Kidney (tissue), 14 donors: ENCODE data around the gene FAM181A. TPM values are rescaled to one million over a fixed set of nuclear protein-coding genes. Genes with fewer than 3 reads are reported as not detected.

Experiments used
- DNase-seq, 5 donors: peaks; one replicate each; pipeline ENCODE4 v3.0.0-alpha.2; 2013 to 2020
- FAIRE-seq: peaks from 2 replicates; lab custom pipeline; 2012; peaks lifted over from hg19 to GRCh38; lab: Jason Lieb, UNC
- H3K27ac ChIP-seq, 2 donors: one replicate each; pipeline ENCODE4 v1.7.0; 2013; ENCODE audit warnings: low read depth in 2 of 2, low read length in 2 of 2, inconsistent platforms in 1 of 2
- H3K27me3 ChIP-seq: one replicate; pipeline ENCODE4 v1.7.1; 2013; ENCODE audit warnings: low read length, inconsistent platforms; ENCODE audit not compliant: control insufficient read depth, insufficient read depth
- H3K36me3 ChIP-seq, 3 donors: one replicate each; pipeline versions ENCODE4 v1.7.0 to v1.7.1; 2013; ENCODE audit warnings: low read length in 3 of 3, control low read depth in 1 of 3, inconsistent platforms in 1 of 3; ENCODE audit not compliant: insufficient read depth in 3 of 3, control insufficient read depth in 2 of 3
- H3K4me1 ChIP-seq, 3 donors: one replicate each; pipeline versions ENCODE4 v1.7.0 to v1.7.1; 2013; ENCODE audit warnings: low read length in 3 of 3, inconsistent platforms in 1 of 3, low read depth in 1 of 3; ENCODE audit not compliant: control insufficient read depth in 2 of 3, insufficient read depth in 2 of 3
- H3K4me3 ChIP-seq, 3 donors: one replicate each; pipeline versions ENCODE4 v1.7.0 to v1.8.1; 2013; ENCODE audit warnings: low read length in 3 of 3, control low read depth in 1 of 3, inconsistent platforms in 1 of 3
- H3K9ac ChIP-seq, 3 donors: one replicate each; pipeline versions ENCODE4 v1.7.0 to v1.7.1; 2013; ENCODE audit warnings: low read length in 3 of 3, control low read depth in 1 of 3, inconsistent platforms in 1 of 3
- H3K9me3 ChIP-seq, 3 donors: one replicate each; pipeline versions ENCODE4 v1.7.0 to v1.7.1; 2013; ENCODE audit warnings: low read length in 3 of 3, control low read depth in 1 of 3, inconsistent platforms in 1 of 3; ENCODE audit not compliant: control insufficient read depth in 2 of 3, insufficient read depth in 1 of 3
- CTCF ChIP-seq: IDR thresholded peaks from 3 replicates; pipeline ENCODE4 v1.5.1; 2012; ENCODE audit warnings: mild to moderate bottlenecking, moderate library complexity, borderline replicate concordance; ENCODE audit not compliant: insufficient read depth; ENCODE audit errors: extremely low read depth
- intact Hi-C: fragments of 100-400 bp; cut with DNase I; formaldehyde crosslinking; loops from one replicate; pipeline ENCODE4 v1.11.1; 2022
- polyA plus RNA-seq: library from polyadenylated mRNA; stranded (reverse); fragments of 350-450 nt; fragmentation: Illumina TruSeq; extraction: RNeasy Lipid Tissue Mini Kit (QIAGEN cat#74804); gene quantifications from one replicate; pipeline ENCODE4 v1.2.3, GENCODE V29; 2014; ENCODE audit warnings: low read depth, low replicate concordance; ENCODE audit not compliant: insufficient read depth
- total RNA-seq: library from RNA; stranded (reverse); fragmentation: NEBNext Ultra II Directional; extraction: Animal tissue kit (Norgen Biotek cat#: 25700); gene quantifications from one replicate; pipeline ENCODE4 v1.2.1, GENCODE V29; 2021
- donor health status: control.
- donor health status: control.
- donor health status: control.
- donor health status: control.
- donor health status: control.
- donor health status: DM: yes; HTN: yes; CAD: no.
- donor health status: Normal renal cell carcinoma (clear cell type).

The FAM181A gene
- total and polyA plus RNA-seq, 2 donors from 2014 or later = not detected

- Histone ChIP-seq H3K4me3 (no peak overlapping the region), H3K27ac (no peak overlapping the region), H3K36me3 (no peaks in the 10 kb centered on the region), H3K9me3 (no peaks in the 10 kb centered on the region), H3K9ac (no peak overlapping the region), H3K27me3 (no peaks in the 10 kb centered on the region), H3K4me1 (no peaks in the 10 kb centered on the region)
- intact Hi-C loops = no loop called here
- no peak for TF ChIP-seq CTCF
- DNase-seq (peak in 1 of 5 donors; percentile 68), FAIRE-seq (no peak)
Measured at GRCh38 chr14:93929048-93929535, 1.9 kb downstream of the FAM181A start.

- Histone ChIP-seq H3K36me3 (no peaks in the 10 kb centered on the region), H3K4me1 (no peaks in the 10 kb centered on the region), H3K27me3 (no peaks in the 10 kb centered on the region), H3K27ac (no peak overlapping the region), H3K9ac (no peak overlapping the region), H3K4me3 (no peak overlapping the region), H3K9me3 (no peaks in the 10 kb centered on the region)
- TF ChIP-seq CTCF = no peak
- intact Hi-C loops = no loop called here
- FAIRE-seq (no peak), DNase-seq (peak in 1 of 5 donors; percentile 40)
Measured at GRCh38 chr14:93929657-93930056, 2.5 kb downstream of the FAM181A start.

- no peaks in the 10 kb centered on the region for H3K27me3 ChIP-seq
- peak in 1 of 5 donors; percentile 46 for DNase-seq
- no peak for FAIRE-seq
Measured at GRCh38 chr14:93930296-93930988, 3.3 kb downstream of the FAM181A start.

More at GRCh38 chr14:93930296-93930988, 3.3 kb downstream of the FAM181A start:
- no peak overlapping the region for H3K27ac ChIP-seq
- no peak for TF ChIP-seq CTCF
- H3K4me3 ChIP-seq = no peak overlapping the region
- intact Hi-C loops = no loop called here
- no peaks in the 10 kb centered on the region for H3K4me1 ChIP-seq
- no peak overlapping the region for H3K9ac ChIP-seq
- H3K9me3 ChIP-seq = no peaks in the 10 kb centered on the region
- H3K36me3 ChIP-seq = no peaks in the 10 kb centered on the region
